Neural cell (in vitro differentiated cells): ENCODE measurements around the gene IL13RA1. TPM values are rescaled to one million over a fixed set of nuclear protein-coding genes. Genes with fewer than 3 reads are reported as not detected.

Experiments used
- H2AFZ ChIP-seq: fragments of 200-600, 300-800 bp; sonication (generic), shearing (Covaris generic); 2 replicates; pipeline ENCODE4 v1.6.0; 2014; ENCODE audit warnings: low read depth, mild to moderate bottlenecking, antibody characterized with exemption, low read length, moderate library complexity
- H3F3A ChIP-seq: fragments of 200-600 bp; shearing (Covaris generic); 2 replicates; pipeline ENCODE4 v1.6.1; 2016; ENCODE audit warnings: mild to moderate bottlenecking, moderate library complexity, mixed read lengths, antibody characterized with exemption, low read length; ENCODE audit not compliant: insufficient read depth, poor library complexity, severe bottlenecking
- H3K27ac ChIP-seq: fragments of 200-600, 300-800 bp; sonication (generic), shearing (Covaris generic); 2 replicates; pipeline ENCODE4 v1.5.1; 2014; ENCODE audit warnings: mild to moderate bottlenecking, low read length, moderate library complexity
- H3K27me3 ChIP-seq: fragments of 300-800, 200-600 bp; sonication (generic), shearing (Covaris generic); 2 replicates; pipeline ENCODE4 v1.6.0; 2014; ENCODE audit warnings: mild to moderate bottlenecking, low read depth, low read length, moderate library complexity; ENCODE audit not compliant: insufficient read depth
- H3K36me3 ChIP-seq: fragments of 300-800, 200-600 bp; sonication (generic), shearing (Covaris generic); 2 replicates; pipeline ENCODE4 v1.5.1; 2014; ENCODE audit warnings: mild to moderate bottlenecking, antibody characterized with exemption, low read length, moderate library complexity; ENCODE audit not compliant: insufficient read depth
- H3K4me2 ChIP-seq: fragments of 300-800, 200-600 bp; sonication (generic), shearing (Covaris generic); 2 replicates; pipeline ENCODE4 v1.6.0; 2014; ENCODE audit warnings: mild to moderate bottlenecking, low read length
- H3K4me3 ChIP-seq: fragments of 300-800, 200-600 bp; sonication (generic), shearing (Covaris generic); 2 replicates; pipeline ENCODE4 v1.5.1; 2014; ENCODE audit warnings: mild to moderate bottlenecking, low read length, moderate library complexity
- H3K79me2 ChIP-seq: fragments of 200-600 bp; shearing (Covaris generic); replicated peaks from 2 replicates; pipeline ENCODE4 v1.6.0; 2014; ENCODE audit warnings: mild to moderate bottlenecking, low read length, moderate library complexity; ENCODE audit not compliant: insufficient read depth
- H3K9ac ChIP-seq: fragments of 300-800, 200-600 bp; sonication (generic), shearing (Covaris generic); 2 replicates; pipeline ENCODE4 v1.6.1; 2016; ENCODE audit warnings: mild to moderate bottlenecking, low read length, mixed read lengths
- H3K9me2 ChIP-seq: fragments of 200-600 bp; shearing (Covaris generic); 2 replicates; pipeline ENCODE4 v1.6.1; 2016; ENCODE audit warnings: mild to moderate bottlenecking, low read length, mixed read lengths; ENCODE audit not compliant: insufficient read depth
- H3K9me3 ChIP-seq: fragments of 200-600, 300-800 bp; sonication (generic), shearing (Covaris generic); 2 replicates; pipeline ENCODE4 v1.6.1; 2016; ENCODE audit warnings: mild to moderate bottlenecking, mixed run types, low read length, moderate library complexity, mixed read lengths
- H4K20me1 ChIP-seq: fragments of 200-600 bp; shearing (Covaris generic); 2 replicates; pipeline ENCODE4 v1.6.1; 2016; ENCODE audit warnings: mild to moderate bottlenecking, mixed run types; ENCODE audit not compliant: insufficient read depth
- CTCF ChIP-seq: fragments of 450-650 bp; IDR thresholded peaks from 2 replicates; pipeline ENCODE4 v1.5.1; 2014; ENCODE audit warnings: antibody characterized with exemption, mild to moderate bottlenecking, moderate library complexity; ENCODE audit not compliant: poor library complexity, severe bottlenecking
- EP300 ChIP-seq: fragments of 450-650 bp; conservative IDR thresholded peaks from 2 replicates; pipeline ENCODE4 v1.6.1; 2014; ENCODE audit warnings: antibody characterized with exemption, mild to moderate bottlenecking, moderate library complexity; ENCODE audit not compliant: poor library complexity, severe bottlenecking
- EZH2 ChIP-seq: fragments of 200-600, 300-800 bp; shearing (Covaris generic), sonication (generic); IDR thresholded peaks from 2 replicates; pipeline ENCODE4 v1.6.1; 2014; ENCODE audit warnings: antibody characterized with exemption, low read length, borderline replicate concordance, mild to moderate bottlenecking; ENCODE audit not compliant: insufficient read depth, poor library complexity, severe bottlenecking
- MXI1 ChIP-seq: fragments of 450-650 bp; conservative IDR thresholded peaks from 2 replicates; pipeline ENCODE4 v1.6.1; 2014; ENCODE audit warnings: antibody characterized with exemption, mild to moderate bottlenecking; ENCODE audit not compliant: poor library complexity, severe bottlenecking
- POLR2AphosphoS5 ChIP-seq: IDR thresholded peaks from 2 replicates; pipeline ENCODE4 v1.6.1; 2012
- RAD21 ChIP-seq: fragments of 450-650 bp; conservative IDR thresholded peaks from 2 replicates; pipeline ENCODE4 v1.6.1; 2014; ENCODE audit warnings: antibody characterized with exemption, mild to moderate bottlenecking, moderate library complexity
- REST ChIP-seq: IDR thresholded peaks from 2 replicates; pipeline ENCODE4 v1.6.1; 2012; ENCODE audit warnings: borderline replicate concordance
- SMC3 ChIP-seq: fragments of 450-650 bp; conservative IDR thresholded peaks from 2 replicates; pipeline ENCODE4 v1.6.1; 2014; ENCODE audit warnings: antibody characterized with exemption, mild to moderate bottlenecking, moderate library complexity; ENCODE audit not compliant: poor library complexity
- TAF1 ChIP-seq: IDR thresholded peaks from 2 replicates; pipeline ENCODE4 v1.6.1; 2012; ENCODE audit warnings: low read depth
- polyA plus RNA-seq: library from polyadenylated mRNA; depleted of rRNA; stranded (reverse); fragments of >200 nt; gene quantifications from 2 replicates; pipeline ENCODE4 v1.2.3, GENCODE V29; 2014

IL13RA1 gene
- polyA plus RNA-seq, 1 donor from 2014 or later, result 0.30 TPM

- no peak overlapping the region for H3K27ac ChIP-seq
These were observed 24.7 kb upstream of the IL13RA1 start for GRCh38 chrX:118702741-118703140.

GRCh38 chrX:118706681-118707080 lies 20.7 kb upstream of the IL13RA1 start:
- Histone ChIP-seq H3K27me3 (no peaks in the 10 kb centered on the region), H3K4me2 (no peak overlapping the region), H3K9ac (no peak overlapping the region), H2AFZ (no peak overlapping the region), H3K79me2 (no peaks in the 10 kb centered on the region), H3K9me2 (no peaks in the 10 kb centered on the region), H3K9me3 (no peaks in the 10 kb centered on the region), H3K36me3 (no peaks in the 10 kb centered on the region), H3K27ac (no peak overlapping the region), H4K20me1 (no peaks in the 10 kb centered on the region), H3F3A (no peaks in the 10 kb centered on the region), H3K4me3 (no peak overlapping the region)
- TF ChIP-seq REST, result no peak
- no peak for TF ChIP-seq EP300
- TF ChIP-seq EZH2, result no peak
- no peak for TF ChIP-seq POLR2AphosphoS5
- no peak for TF ChIP-seq SMC3
- TF ChIP-seq MXI1, result no peak
- TF ChIP-seq TAF1, result no peak
- no peak for TF ChIP-seq RAD21

More at GRCh38 chrX:118702741-118703140, 24.7 kb upstream of the IL13RA1 start:
- Histone ChIP-seq H3F3A (no peaks in the 10 kb centered on the region), H3K4me2 (no peak overlapping the region), H3K9ac (no peak overlapping the region), H3K4me3 (no peak overlapping the region), H2AFZ (no peak overlapping the region), H4K20me1 (no peaks in the 10 kb centered on the region), H3K9me2 (no peaks in the 10 kb centered on the region), H3K9me3 (no peaks in the 10 kb centered on the region), H3K36me3 (no peaks in the 10 kb centered on the region), H3K27me3 (no peaks in the 10 kb centered on the region), H3K79me2 (no peaks in the 10 kb centered on the region)
- TF ChIP-seq CTCF, result no peak
- TF ChIP-seq TAF1, result no peak
- TF ChIP-seq MXI1, result no peak
- TF ChIP-seq REST, result no peak
- TF ChIP-seq EZH2, result no peak
- TF ChIP-seq POLR2AphosphoS5, result no peak
- no peak for TF ChIP-seq RAD21
- TF ChIP-seq SMC3, result no peak
- TF ChIP-seq EP300, result no peak
